Hepatocyte (in vitro differentiated cells): Measurements from ENCODE around the gene PPM1A.

Source experiments
- EZH2 ChIP-seq: fragments of 200-600 bp; sonication (generic); IDR thresholded peaks from 2 replicates; pipeline ENCODE4 v1.6.1; 2016; ENCODE audit warnings: antibody characterized with exemption, mild to moderate bottlenecking, borderline replicate concordance
- TF ChIP-seq, protein P1 (sequence below): fragments of 200-600 bp; sonication (generic); IDR thresholded peaks from 2 replicates; pipeline ENCODE4 v1.5.1; 2016; ENCODE audit warnings: antibody characterized with exemption, mild to moderate bottlenecking; ENCODE audit not compliant: poor library complexity

DNA sequence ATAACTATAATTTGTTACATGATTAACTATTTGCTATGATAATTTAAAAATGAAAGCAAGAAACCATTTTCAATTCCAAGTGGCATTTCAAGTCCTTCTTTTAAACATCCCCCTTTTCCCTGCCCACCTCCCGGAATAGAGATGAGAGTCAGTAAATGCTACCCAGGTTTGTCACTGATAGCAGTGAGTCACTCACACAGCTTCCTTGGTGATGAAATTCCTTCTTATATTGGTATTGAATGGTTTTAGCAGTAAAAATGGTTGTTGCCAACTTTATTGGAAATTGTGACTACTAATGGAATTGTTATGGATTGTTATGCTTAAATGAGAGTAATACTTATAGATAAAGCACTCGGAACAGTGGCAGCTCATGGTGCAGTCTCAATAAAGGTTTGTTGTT, 90.5 kb downstream of the PPM1A start:
- TF ChIP-seq, protein P1, sequence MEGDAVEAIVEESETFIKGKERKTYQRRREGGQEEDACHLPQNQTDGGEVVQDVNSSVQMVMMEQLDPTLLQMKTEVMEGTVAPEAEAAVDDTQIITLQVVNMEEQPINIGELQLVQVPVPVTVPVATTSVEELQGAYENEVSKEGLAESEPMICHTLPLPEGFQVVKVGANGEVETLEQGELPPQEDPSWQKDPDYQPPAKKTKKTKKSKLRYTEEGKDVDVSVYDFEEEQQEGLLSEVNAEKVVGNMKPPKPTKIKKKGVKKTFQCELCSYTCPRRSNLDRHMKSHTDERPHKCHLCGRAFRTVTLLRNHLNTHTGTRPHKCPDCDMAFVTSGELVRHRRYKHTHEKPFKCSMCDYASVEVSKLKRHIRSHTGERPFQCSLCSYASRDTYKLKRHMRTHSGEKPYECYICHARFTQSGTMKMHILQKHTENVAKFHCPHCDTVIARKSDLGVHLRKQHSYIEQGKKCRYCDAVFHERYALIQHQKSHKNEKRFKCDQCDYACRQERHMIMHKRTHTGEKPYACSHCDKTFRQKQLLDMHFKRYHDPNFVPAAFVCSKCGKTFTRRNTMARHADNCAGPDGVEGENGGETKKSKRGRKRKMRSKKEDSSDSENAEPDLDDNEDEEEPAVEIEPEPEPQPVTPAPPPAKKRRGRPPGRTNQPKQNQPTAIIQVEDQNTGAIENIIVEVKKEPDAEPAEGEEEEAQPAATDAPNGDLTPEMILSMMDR, result no peak
- TF ChIP-seq EZH2, result no peak
